Thoracic aorta (tissue), 2 donors: Measurements from ENCODE around the gene WDR43. TPM values are rescaled to one million over a fixed set of nuclear protein-coding genes. Genes with fewer than 3 reads are reported as not detected.

Source experiments
- ATAC-seq: fragments of 150-250 bp; one replicate; pipeline ENCODE4 v1.8.0; 2017; ENCODE audit warnings: low read depth; ENCODE audit not compliant: insufficient number of reproducible peaks, low FRiP score
- DNase-seq: peaks from one replicate; pipeline ENCODE4 v3.0.0-alpha.2; 2020; ENCODE audit warnings: low spot score
- H3K27ac ChIP-seq, 2 donors: fragments of 200-600 bp; sonication (generic); 1 replicate in 1 of 2; 2 replicates in 1 of 2; pipeline ENCODE4 v1.5.1; 2016; ENCODE audit warnings: mild to moderate bottlenecking in 2 of 2, moderate library complexity in 2 of 2
- H3K27me3 ChIP-seq: fragments of 200-600 bp; sonication (generic); replicated peaks from 2 replicates; pipeline ENCODE4 v1.6.0; 2016; ENCODE audit warnings: mild to moderate bottlenecking; ENCODE audit not compliant: insufficient read depth
- H3K36me3 ChIP-seq: fragments of 200-600 bp; sonication (generic); one replicate; pipeline ENCODE4 v1.5.1; 2016
- H3K4me1 ChIP-seq, 2 donors: fragments of 200-600 bp; sonication (generic); 1 replicate in 1 of 2; 2 replicates in 1 of 2; pipeline versions ENCODE4 v1.5.1 to v1.6.0; 2016; ENCODE audit warnings: low read depth in 2 of 2, mild to moderate bottlenecking in 1 of 2; ENCODE audit not compliant: control insufficient read depth in 1 of 2
- H3K4me3 ChIP-seq: fragments of 200-600 bp; sonication (generic); 2 replicates; pipeline ENCODE4 v1.5.1; 2016; ENCODE audit warnings: mild to moderate bottlenecking
- H3K9me3 ChIP-seq: fragments of 200-600 bp; sonication (generic); 2 replicates; pipeline ENCODE4 v1.5.1; 2016
- CTCF ChIP-seq: fragments of 200-600 bp; sonication (generic); IDR thresholded peaks from one replicate; pipeline ENCODE4 v1.5.1; 2019; ENCODE audit warnings: antibody characterized with exemption
- total RNA-seq, 2 donors: library from RNA; depleted of rRNA; stranded (reverse); fragments of >200 nt; gene quantifications; one replicate each; pipeline versions ENCODE4 v1.1.0 to v1.2.3, GENCODE V29; 2016

Gene WDR43
- total RNA-seq, 2 donors from 2014 or later = 19.8 to 76.4 TPM

DNA sequence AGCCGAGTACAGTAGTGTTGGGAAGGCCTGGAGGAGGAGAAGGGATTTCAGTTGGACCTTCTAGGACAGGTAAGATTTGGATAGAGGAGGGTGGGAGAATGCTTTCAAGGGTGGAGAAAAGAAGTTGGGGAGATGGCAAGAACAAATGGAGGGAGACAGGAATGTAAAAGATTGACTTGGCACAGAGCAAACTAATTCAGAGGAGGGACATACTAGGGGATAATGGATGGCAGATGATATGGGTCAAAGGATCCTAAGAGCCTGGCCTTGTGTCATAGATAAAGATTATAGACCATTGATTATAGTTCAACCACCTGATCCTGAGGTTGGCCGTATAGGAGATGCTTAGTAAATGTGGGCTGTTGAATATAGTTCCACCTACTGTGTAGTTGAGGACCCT lies 12.4 kb downstream of the WDR43 start:
- Histone ChIP-seq H3K27ac (no peak overlapping the region), H3K4me1 (no peaks in the 10 kb centered on the region), H3K9me3 (no peaks in the 10 kb centered on the region), H3K36me3 (peaks cover 21% of the 10 kb centered on the region), H3K4me3 (no peak overlapping the region), H3K27me3 (no peaks in the 10 kb centered on the region)
- no peak for ATAC-seq
- no peak for DNase-seq
- no peak for TF ChIP-seq CTCF

DNA sequence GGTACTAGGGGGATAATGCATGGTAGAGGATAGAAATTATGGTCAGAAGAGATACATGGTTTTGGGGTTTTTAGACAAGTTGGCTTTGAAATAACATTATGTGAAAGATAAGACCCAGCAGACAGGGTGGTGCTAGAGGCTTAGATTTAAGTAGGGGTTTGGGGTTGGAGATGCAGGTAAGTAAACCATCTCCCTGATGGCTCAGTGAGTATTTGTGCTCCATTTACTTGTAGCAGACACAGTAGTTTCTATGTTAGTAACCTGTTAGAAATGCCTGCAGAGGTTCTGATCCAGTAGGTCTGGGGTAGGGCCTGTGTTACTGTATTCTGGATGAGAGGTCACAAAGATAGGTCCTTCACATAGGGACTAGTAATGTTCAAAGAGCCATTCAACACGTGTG lies 13.7 kb downstream of the WDR43 start:
- Histone ChIP-seq H3K4me3 (no peak overlapping the region), H3K27ac (no peak overlapping the region), H3K36me3 (peaks cover 26% of the 10 kb centered on the region), H3K9me3 (no peaks in the 10 kb centered on the region), H3K27me3 (no peaks in the 10 kb centered on the region), H3K4me1 (no peaks in the 10 kb centered on the region)
- TF ChIP-seq CTCF = no peak
- DNase-seq = no peak
- no peak for ATAC-seq

DNA sequence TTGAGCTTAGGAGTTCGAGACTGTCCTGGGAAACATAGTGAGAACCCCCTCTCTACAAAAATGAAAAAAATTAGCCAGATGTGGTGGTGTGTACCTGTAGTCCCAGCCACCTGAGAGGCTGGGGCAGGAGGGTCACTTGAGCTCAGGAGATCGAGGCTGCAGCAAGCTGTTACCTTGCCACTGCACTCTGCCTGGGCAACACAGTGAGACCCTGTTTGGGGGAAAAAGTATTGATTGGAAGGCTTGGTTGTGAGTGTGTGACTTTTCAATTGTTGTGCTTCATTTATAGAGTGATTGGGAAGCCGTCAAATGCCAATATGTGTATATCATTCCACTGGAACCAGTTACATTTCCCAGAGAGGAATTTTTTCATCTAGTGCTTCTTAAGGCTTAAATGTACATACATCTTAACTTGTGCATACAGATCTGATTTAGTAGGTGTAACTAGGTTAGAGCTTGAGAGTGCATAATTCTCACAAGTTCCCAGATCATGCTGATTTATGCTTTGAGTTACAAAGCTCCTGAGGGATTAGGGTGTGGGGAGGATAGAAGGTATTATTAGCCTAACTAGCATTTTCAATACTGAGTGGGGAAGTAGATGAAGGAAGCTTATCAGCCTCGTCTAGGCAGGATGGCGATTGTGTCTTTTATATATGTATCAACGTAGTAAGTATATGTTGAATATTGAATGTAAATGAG lies 15.3 kb downstream of the WDR43 start:
- Histone ChIP-seq H3K4me3 (no peak overlapping the region), H3K27ac (no peak overlapping the region), H3K27me3 (no peaks in the 10 kb centered on the region), H3K4me1 (no peaks in the 10 kb centered on the region), H3K36me3 (peaks cover 34% of the 10 kb centered on the region), H3K9me3 (no peaks in the 10 kb centered on the region)
- DNase-seq (no peak), ATAC-seq (no peak)
- TF ChIP-seq CTCF = no peak

- no peak overlapping the region for H3K4me3 ChIP-seq
- no peak for ATAC-seq
- no peaks in the 10 kb centered on the region for H3K4me1 ChIP-seq
- H3K36me3 ChIP-seq = peaks cover 16% of the 10 kb centered on the region
- TF ChIP-seq CTCF = no peak
- no peaks in the 10 kb centered on the region for H3K9me3 ChIP-seq
- DNase-seq = no peak
- no peaks in the 10 kb centered on the region for H3K27me3 ChIP-seq
- H3K27ac ChIP-seq = no peak overlapping the region
These were observed 21.5 kb downstream of the WDR43 start for GRCh38 chr2:28915939-28916338.

DNA sequence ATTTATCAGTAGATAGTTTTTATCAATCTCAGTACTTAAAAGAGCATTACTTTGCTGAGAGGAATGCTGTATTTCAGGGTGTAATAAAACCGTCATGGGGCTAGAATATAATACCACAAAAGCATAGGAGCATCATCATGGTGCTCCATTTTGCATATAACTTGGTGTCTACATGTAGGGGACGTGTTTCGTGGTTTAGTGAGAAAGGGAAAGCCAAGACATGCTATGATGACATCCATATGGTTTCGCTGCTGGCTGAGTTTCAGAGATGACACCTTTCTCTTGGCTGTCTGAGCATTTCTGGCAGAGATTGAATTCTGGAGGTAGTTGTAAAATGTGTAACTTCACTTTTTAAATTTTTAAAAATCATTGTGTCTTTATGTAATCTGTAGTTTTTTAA lies 32.4 kb downstream of the WDR43 start:
- no peak for ATAC-seq
- Histone ChIP-seq H3K4me1 (no peaks in the 10 kb centered on the region), H3K27me3 (no peaks in the 10 kb centered on the region), H3K4me3 (no peak overlapping the region), H3K27ac (no peak overlapping the region), H3K36me3 (peaks cover 34% of the 10 kb centered on the region), H3K9me3 (no peaks in the 10 kb centered on the region)
- no peak for DNase-seq
- TF ChIP-seq CTCF = no peak
